CD4-positive, CD25-positive, alpha-beta regulatory T cell (primary cell): ENCODE results near the gene LHB. TPM values are rescaled to one million over a fixed set of nuclear protein-coding genes. Genes with fewer than 3 reads are reported as not detected.
A peak's percentile ranks its signal among the peaks of the same experiment; 100 is the strongest.

Experiments used
- ATAC-seq, 2 donors: fragments of 150-1000 bp; cut with Tn5 transposase; one replicate each; pipeline ENCODE4 v1.10.0; 2021; ENCODE audit warnings: low read depth in 2 of 2, moderate number of reproducible peaks in 2 of 2, moderate library complexity in 1 of 2
- DNase-seq, 3 donors: peaks; one replicate each; pipeline versions ENCODE4 v3.0.0 to v3.0.0-alpha.2; 2012 to 2022; ENCODE audit warnings: mixed read lengths in 1 of 3
- H3K27ac ChIP-seq: one replicate; pipeline ENCODE4 v1.7.0; 2013; ENCODE audit warnings: mild to moderate bottlenecking, low read length; ENCODE audit not compliant: insufficient read depth, poor library complexity, severe bottlenecking
- H3K27me3 ChIP-seq: one replicate; pipeline ENCODE4 v1.7.0; 2013; ENCODE audit warnings: low read length; ENCODE audit not compliant: control insufficient read depth, insufficient read depth
- H3K36me3 ChIP-seq: one replicate; pipeline ENCODE4 v1.7.0; 2013; ENCODE audit warnings: mild to moderate bottlenecking, low read length, moderate library complexity; ENCODE audit not compliant: control insufficient read depth, insufficient read depth
- H3K4me1 ChIP-seq: 2 replicates; pipeline ENCODE4 v1.7.0; 2013; ENCODE audit warnings: mild to moderate bottlenecking, low read length; ENCODE audit not compliant: insufficient read depth, control insufficient read depth, poor library complexity, severe bottlenecking
- H3K4me3 ChIP-seq: one replicate; pipeline ENCODE4 v1.7.0; 2013; ENCODE audit warnings: low read depth, mild to moderate bottlenecking, low read length, moderate library complexity
- H3K9me3 ChIP-seq, 2 experiments: 1 replicate in 1 of 2; 2 replicates in 1 of 2; pipeline ENCODE4 v1.7.0; 2013; ENCODE audit warnings: low read length in 2 of 2, mild to moderate bottlenecking in 1 of 2, moderate library complexity in 1 of 2; ENCODE audit not compliant: control insufficient read depth in 2 of 2
- H3K27ac Mint-ChIP-seq, 3 donors: one replicate each; pipeline ENCODE4 v1.8.0; 2020 to 2022; ENCODE audit warnings: mild to moderate bottlenecking in 3 of 3, mixed read lengths in 3 of 3, moderate library complexity in 2 of 3
- H3K27me3 Mint-ChIP-seq: one replicate; pipeline ENCODE4 v1.8.0; 2022; ENCODE audit warnings: mild to moderate bottlenecking, mixed read lengths
- H3K36me3 Mint-ChIP-seq: one replicate; pipeline ENCODE4 v1.8.0; 2020; ENCODE audit warnings: mixed read lengths
- H3K4me1 Mint-ChIP-seq, 4 donors: one replicate each; pipeline ENCODE4 v1.8.0; 2020 to 2022; ENCODE audit warnings: mixed read lengths in 4 of 4, mild to moderate bottlenecking in 1 of 4
- H3K4me3 Mint-ChIP-seq, 4 donors: one replicate each; pipeline ENCODE4 v1.8.0; 2020 to 2022; ENCODE audit warnings: mild to moderate bottlenecking in 4 of 4, mixed read lengths in 4 of 4, moderate library complexity in 3 of 4
- H3K9me3 Mint-ChIP-seq, 7 donors: one replicate each; pipeline ENCODE4 v1.8.0; 2020 to 2022; ENCODE audit warnings: mixed read lengths in 7 of 7, mild to moderate bottlenecking in 3 of 7, moderate library complexity in 2 of 7
- polyA plus RNA-seq, 4 donors: library from polyadenylated mRNA; unstranded; fragments of 300-500 nt; fragmentation: Illumina TruSeq; gene quantifications; one replicate each; pipeline ENCODE4 v1.2.3, GENCODE V29; 2021
- total RNA-seq: library from RNA; stranded (reverse); gene quantifications from one replicate; pipeline ENCODE4 v1.2.3, GENCODE V29; 2022

LHB gene
- total and polyA plus RNA-seq, 5 donors from 2014 or later: not detected

- H3K4me1 Mint-ChIP-seq: peaks cover 9 to 50% (median 30%) of the 10 kb centered on the region in 4 donors
- peak overlapping the region in 3 of 4 donors; percentile 19 to 54 (median 43) for H3K4me3 Mint-ChIP-seq
- no peaks in the 10 kb centered on the region for H3K9me3 ChIP-seq
- no peaks in the 10 kb centered on the region for H3K9me3 Mint-ChIP-seq
- H3K27me3 ChIP-seq: no peaks in the 10 kb centered on the region
- H3K36me3 ChIP-seq: peaks cover 4% of the 10 kb centered on the region
- ATAC-seq: no peak
- no peaks in the 10 kb centered on the region for H3K27me3 Mint-ChIP-seq
- H3K27ac Mint-ChIP-seq: peak overlapping the region in 2 of 3 donors; percentile 32 to 93
- peaks cover 17% of the 10 kb centered on the region for H3K36me3 Mint-ChIP-seq
- DNase-seq: no peak
- no peak overlapping the region for H3K4me3 ChIP-seq
- no peak overlapping the region for H3K27ac ChIP-seq
- peaks cover 30% of the 10 kb centered on the region for H3K4me1 ChIP-seq
Observed at GRCh38 chr19:48991011-48991609, 25.8 kb downstream of the LHB start.

- H3K27ac ChIP-seq: no peak overlapping the region
- Mint-ChIP-seq H3K27me3 (no peaks in the 10 kb centered on the region), H3K9me3 (no peaks in the 10 kb centered on the region), H3K4me1 (peaks cover 9 to 50% (median 30%) of the 10 kb centered on the region in 4 donors), H3K27ac (peak overlapping the region in 2 of 3 donors; percentile 65 to 74), H3K4me3 (peak overlapping the region in 3 of 4 donors; percentile 12 to 43 (median 27)), H3K36me3 (peaks cover 17% of the 10 kb centered on the region)
- H3K4me3 ChIP-seq: no peak overlapping the region
- ATAC-seq (no peak), DNase-seq (no peak)
- no peaks in the 10 kb centered on the region for H3K27me3 ChIP-seq
- H3K9me3 ChIP-seq: no peaks in the 10 kb centered on the region
- H3K4me1 ChIP-seq: peaks cover 30% of the 10 kb centered on the region
- H3K36me3 ChIP-seq: peaks cover 4% of the 10 kb centered on the region
Observed at GRCh38 chr19:48990400-48990799, 26.5 kb downstream of the LHB start.

GRCh38 chr19:48989701-48990291, 27.1 kb downstream of the LHB start:
- Mint-ChIP-seq H3K27me3 (no peaks in the 10 kb centered on the region), H3K9me3 (no peaks in the 10 kb centered on the region), H3K4me1 (peaks cover 4 to 44% (median 26%) of the 10 kb centered on the region in 4 donors), H3K27ac (peak overlapping the region in 1 of 3 donors; percentile 74), H3K36me3 (peaks cover 17% of the 10 kb centered on the region), H3K4me3 (peak overlapping the region in 2 of 4 donors; percentile 29 to 43)
- ATAC-seq (no peak), DNase-seq (no peak)
- no peak overlapping the region for H3K4me3 ChIP-seq
- H3K27me3 ChIP-seq: no peaks in the 10 kb centered on the region
- H3K36me3 ChIP-seq: peaks cover 4% of the 10 kb centered on the region
- H3K27ac ChIP-seq: no peak overlapping the region
- H3K9me3 ChIP-seq: no peaks in the 10 kb centered on the region
- H3K4me1 ChIP-seq: peaks cover 29% of the 10 kb centered on the region

- Mint-ChIP-seq H3K4me3 (no peak overlapping the region), H3K27me3 (no peaks in the 10 kb centered on the region), H3K4me1 (peaks cover 4 to 36% (median 19%) of the 10 kb centered on the region in 4 donors), H3K9me3 (no peaks in the 10 kb centered on the region), H3K36me3 (peaks cover 17% of the 10 kb centered on the region), H3K27ac (no peak overlapping the region)
- Histone ChIP-seq H3K4me3 (no peak overlapping the region), H3K36me3 (peaks cover 4% of the 10 kb centered on the region), H3K27me3 (no peaks in the 10 kb centered on the region), H3K27ac (no peak overlapping the region), H3K4me1 (peaks cover 19% of the 10 kb centered on the region), H3K9me3 (no peaks in the 10 kb centered on the region)
- DNase-seq (no peak), ATAC-seq (no peak)
Observed at GRCh38 chr19:48988860-48989259, 28.0 kb downstream of the LHB start.

GRCh38 chr19:48988286-48988685, 28.6 kb downstream of the LHB start:
- peak overlapping the region in 1 of 3 donors; percentile 93 for H3K27ac Mint-ChIP-seq

GRCh38 chr19:48987323-48987722, 29.6 kb downstream of the LHB start:
- Histone ChIP-seq H3K4me1 (peaks cover 11% of the 10 kb centered on the region), H3K27me3 (no peaks in the 10 kb centered on the region), H3K9me3 (no peaks in the 10 kb centered on the region), H3K27ac (no peak overlapping the region), H3K36me3 (peaks cover 12% of the 10 kb centered on the region), H3K4me3 (no peak overlapping the region)
- H3K27ac Mint-ChIP-seq: peak overlapping the region in 1 of 3 donors; percentile 36
- H3K4me1 Mint-ChIP-seq: peaks cover 1 to 26% (median 8%) of the 10 kb centered on the region in 4 donors
- ATAC-seq (no peak), DNase-seq (no peak)
- peaks cover 25% of the 10 kb centered on the region for H3K36me3 Mint-ChIP-seq
- H3K27me3 Mint-ChIP-seq: no peaks in the 10 kb centered on the region
- H3K4me3 Mint-ChIP-seq: peak overlapping the region in 1 of 4 donors; percentile 24
- no peaks in the 10 kb centered on the region for H3K9me3 Mint-ChIP-seq

More at GRCh38 chr19:48988286-48988685, 28.6 kb downstream of the LHB start:
- H3K9me3 Mint-ChIP-seq: no peaks in the 10 kb centered on the region
- H3K4me1 Mint-ChIP-seq: peaks cover 4 to 30% (median 15%) of the 10 kb centered on the region in 4 donors
- Histone ChIP-seq H3K9me3 (no peaks in the 10 kb centered on the region), H3K27ac (no peak overlapping the region), H3K27me3 (no peaks in the 10 kb centered on the region), H3K4me3 (no peak overlapping the region), H3K4me1 (peaks cover 18% of the 10 kb centered on the region), H3K36me3 (peaks cover 8% of the 10 kb centered on the region)
- peaks cover 19% of the 10 kb centered on the region for H3K36me3 Mint-ChIP-seq
- no peaks in the 10 kb centered on the region for H3K27me3 Mint-ChIP-seq
- peak overlapping the region in 1 of 4 donors; percentile 43 for H3K4me3 Mint-ChIP-seq
- ATAC-seq (no peak), DNase-seq (no peak)

GRCh38 chr19:48986211-48986610, 30.7 kb downstream of the LHB start:
- no peak for DNase-seq
- H3K4me1 ChIP-seq: no peaks in the 10 kb centered on the region
- H3K27me3 ChIP-seq: no peaks in the 10 kb centered on the region
- Mint-ChIP-seq H3K9me3 (no peaks in the 10 kb centered on the region), H3K4me1 (peaks cover 0 to 19% (median 5%) of the 10 kb centered on the region in 4 donors), H3K36me3 (peaks cover 34% of the 10 kb centered on the region), H3K4me3 (no peak overlapping the region), H3K27me3 (no peaks in the 10 kb centered on the region), H3K27ac (no peak overlapping the region)
- no peaks in the 10 kb centered on the region for H3K9me3 ChIP-seq
- peaks cover 12% of the 10 kb centered on the region for H3K36me3 ChIP-seq
- H3K4me3 ChIP-seq: no peak overlapping the region
- ATAC-seq: no peak
- H3K27ac ChIP-seq: no peak overlapping the region
